ENCODE results near the gene TPM3. TPM values are rescaled to one million over a fixed set of nuclear protein-coding genes. Genes with fewer than 3 reads are reported as not detected.

Gene TPM3
- total RNA-seq, 2 experiments from 2014 or later: 235 to 420 TPM

GRCh38 chr1:154117642-154118041 lies 74.3 kb downstream of the TPM3 start:
- Histone ChIP-seq H3K36me3 (ENCODE audit: insufficient read depth, low read length) (no peaks in the 10 kb centered on the region), H4K20me1 (ENCODE audit: insufficient read depth, low read length) (no peaks in the 10 kb centered on the region), H3K9me3 (ENCODE audit: low read length) (no peaks in the 10 kb centered on the region), H3K79me2 (ENCODE audit: insufficient read depth, low read depth, low read length) (no peaks in the 10 kb centered on the region), H3K4me2 (ENCODE audit: low read length) (no peak overlapping the region), H3K27ac (ENCODE audit: low read depth, low read length, poor library complexity, severe bottlenecking) (no peak overlapping the region), H3K4me3 (ENCODE audit: low read depth, low read length, poor library complexity, severe bottlenecking) (no peak overlapping the region), H3K9me2 (ENCODE audit: insufficient read depth, low read length) (no peaks in the 10 kb centered on the region), H3K4me1 (ENCODE audit: insufficient read depth, low read length, poor library complexity, severe bottlenecking) (no peaks in the 10 kb centered on the region), H2AFZ (ENCODE audit: low read length) (no peak overlapping the region)
- POLR2A ChIA-PET: no interaction called here
- intact Hi-C loops (cut with micrococcal nuclease; ENCODE audit: unreplicated experiment): no loop called here
- no peak for DNase-seq (ENCODE audit: low spot score)
- CTCF ChIA-PET (ENCODE audit: unreplicated experiment): no interaction called here
- BruUV-seq (replicated peaks): no TSS peak
- TF ChIP-seq EZH2phosphoT487 (IDR thresholded peaks at IDR 0.05; ENCODE audit: borderline replicate concordance, low read depth, low read length) (no peak), CTCF (conservative IDR thresholded peaks at IDR 0.05; ENCODE audit: low read length) (peak; percentile 46; the same call in 1 of the 2 replicates)

GRCh38 chr1:154115180-154115579 lies 76.7 kb downstream of the TPM3 start:
- Histone ChIP-seq H3K9me3 (ENCODE audit: low read length) (no peaks in the 10 kb centered on the region), H3K79me2 (ENCODE audit: insufficient read depth, low read depth, low read length) (no peaks in the 10 kb centered on the region), H3K36me3 (ENCODE audit: insufficient read depth, low read length) (no peaks in the 10 kb centered on the region), H3K4me1 (ENCODE audit: insufficient read depth, low read length, poor library complexity, severe bottlenecking) (no peaks in the 10 kb centered on the region), H3K4me3 (ENCODE audit: low read depth, low read length, poor library complexity, severe bottlenecking) (no peak overlapping the region), H4K20me1 (ENCODE audit: insufficient read depth, low read length) (no peaks in the 10 kb centered on the region), H2AFZ (ENCODE audit: low read length) (no peak overlapping the region), H3K27ac (ENCODE audit: low read depth, low read length, poor library complexity, severe bottlenecking) (no peak overlapping the region), H3K9me2 (ENCODE audit: insufficient read depth, low read length) (no peaks in the 10 kb centered on the region), H3K4me2 (ENCODE audit: low read length) (no peak overlapping the region)
- CTCF ChIA-PET (ENCODE audit: unreplicated experiment): no interaction called here
- TF ChIP-seq EZH2phosphoT487 (IDR thresholded peaks at IDR 0.05; ENCODE audit: borderline replicate concordance, low read depth, low read length) (no peak), CTCF (conservative IDR thresholded peaks at IDR 0.05; ENCODE audit: low read length) (no peak)
- BruUV-seq (replicated peaks): no TSS peak
- intact Hi-C loops (cut with micrococcal nuclease; ENCODE audit: unreplicated experiment): no loop called here
- POLR2A ChIA-PET: interaction anchor here (0.8 kb wide), 1 partner anchor 137 kb away, joined by 3 read pairs; the partner anchor contains the start of gene JTB
- DNase-seq (ENCODE audit: low spot score): no peak

Small RNA genes lying within 50 kb of the gene (microRNA-seq; reads per million reads assigned to microRNA genes)
- gene MIR190B (ENCODE audit: borderline replicate concordance): 28.0 reads per million, percentile 35 among the genes with 10 or more reads in this experiment

Small RNA genes lying within 50 kb of the gene (small RNA-seq; reads per million reads assigned to genes)
- not detected for gene MIR190B

Other genes starting within 250 kb of the TPM3 start
- gene DENND4B, start 245.4 kb downstream of the TPM3 start, total RNA-seq (2014; rRNA removed; shearing (Covaris generic)): 41.8 and 50.5 TPM in 2 replicates
- 160 and 164 TPM in 2 replicates for gene DENND4B, start 245.4 kb downstream of the TPM3 start, total RNA-seq (2022)
- 15.6 and 29.1 TPM in 2 replicates for gene CRTC2, start 233.5 kb downstream of the TPM3 start, total RNA-seq (2014; rRNA removed; shearing (Covaris generic))
- 65.6 and 67.9 TPM in 2 replicates for gene CRTC2, start 233.5 kb downstream of the TPM3 start, total RNA-seq (2022)
- gene SLC39A1, start 228.6 kb downstream of the TPM3 start, total RNA-seq (2014; rRNA removed; shearing (Covaris generic)): 44.2 and 45.5 TPM in 2 replicates
- gene SLC39A1, start 228.6 kb downstream of the TPM3 start, total RNA-seq (2022): 32.7 and 41.6 TPM in 2 replicates
- 17.0 and 17.4 TPM in 2 replicates for gene CREB3L4, start 224.2 kb downstream of the TPM3 start, total RNA-seq (2014; rRNA removed; shearing (Covaris generic))
- gene CREB3L4, start 224.2 kb downstream of the TPM3 start, total RNA-seq (2022): 28.2 and 32.0 TPM in 2 replicates
- gene JTB, start 214.4 kb downstream of the TPM3 start, total RNA-seq (2014; rRNA removed; shearing (Covaris generic)): 169 and 178 TPM in 2 replicates
- gene JTB, start 214.4 kb downstream of the TPM3 start, total RNA-seq (2022): 107 and 124 TPM in 2 replicates
- 0.16 and 0.72 TPM in 2 replicates for gene RAB13, start 205.8 kb downstream of the TPM3 start, total RNA-seq (2014; rRNA removed; shearing (Covaris generic))
- 0.89 and 1.3 TPM in 2 replicates for gene RAB13, start 205.8 kb downstream of the TPM3 start, total RNA-seq (2022)
- 4,465 and 5,738 TPM in 2 replicates for gene RPS27, start 201.3 kb downstream of the TPM3 start, total RNA-seq (2014; rRNA removed; shearing (Covaris generic))
- gene RPS27, start 201.3 kb downstream of the TPM3 start, total RNA-seq (2022): 2,833 and 3,163 TPM in 2 replicates
- gene NUP210L, start 37.0 kb downstream of the TPM3 start, total RNA-seq (2014; rRNA removed; shearing (Covaris generic)): 0.03 TPM in 2 replicates
- 0.06 TPM in 2 replicates for gene NUP210L, start 37.0 kb downstream of the TPM3 start, total RNA-seq (2022)
- not detected in 2 replicates for gene CFAP141, start 14.2 kb upstream of the TPM3 start, total RNA-seq (2014; rRNA removed; shearing (Covaris generic))
- gene CFAP141, start 14.2 kb upstream of the TPM3 start, total RNA-seq (2022): not detected in 2 replicates
- 80.4 and 98.6 TPM in 2 replicates for gene UBAP2L, start 28.9 kb upstream of the TPM3 start, total RNA-seq (2014; rRNA removed; shearing (Covaris generic))
- gene UBAP2L, start 28.9 kb upstream of the TPM3 start, total RNA-seq (2022): 176 and 179 TPM in 2 replicates
- 196 and 208 TPM in 2 replicates for gene HAX1, start 80.5 kb upstream of the TPM3 start, total RNA-seq (2014; rRNA removed; shearing (Covaris generic))
- 170 and 174 TPM in 2 replicates for gene HAX1, start 80.5 kb upstream of the TPM3 start, total RNA-seq (2022)
- not detected in 2 replicates for gene AQP10, start 129.0 kb upstream of the TPM3 start, total RNA-seq (2014; rRNA removed; shearing (Covaris generic))
- gene AQP10, start 129.0 kb upstream of the TPM3 start, total RNA-seq (2022): not detected in 2 replicates
- gene ATP8B2, start 133.4 kb upstream of the TPM3 start, total RNA-seq (2014; rRNA removed; shearing (Covaris generic)): 20.3 and 28.8 TPM in 2 replicates
- 10.2 and 11.5 TPM in 2 replicates for gene ATP8B2, start 133.4 kb upstream of the TPM3 start, total RNA-seq (2022)
- gene IL6R, start 213.2 kb upstream of the TPM3 start, total RNA-seq (2014; rRNA removed; shearing (Covaris generic)): not detected in 2 replicates
- not detected in 2 replicates for gene IL6R, start 213.2 kb upstream of the TPM3 start, total RNA-seq (2022)

All from OCI-LY7 (cell line).